WTC11 (cell line): ENCODE data around the gene PALMD. TPM values are rescaled to one million over a fixed set of nuclear protein-coding genes. Genes with fewer than 3 reads are reported as not detected.

Experiments
- ATAC-seq: fragments of 200-7000 bp; cut with Tn5 transposase; 2 replicates; pipeline ENCODE4 v1.10.0; 2021; ENCODE audit warnings: mild to moderate bottlenecking, moderate library complexity
- CTCF ChIA-PET: fragments of 300-600 bp; sonication (Branson Sonifier 250); formaldehyde crosslinking; loops from one replicate; lab custom pipeline; 2021; ENCODE audit warnings: antibody characterized with exemption; lab: Charles Lee
- POLR2A ChIA-PET: fragments of 350-600 bp; sonication (Branson Sonifier 250); formaldehyde crosslinking; loops from one replicate; lab custom pipeline; 2021; ENCODE audit warnings: antibody characterized with exemption; lab: Charles Lee
- DNase-seq: peaks from one replicate; pipeline ENCODE4 v3.0.0; 2021; ENCODE audit warnings: low spot score
- H3K27ac Mint-ChIP-seq: 2 replicates; pipeline ENCODE4 v1.8.0; 2021; ENCODE audit warnings: mixed read lengths
- H3K27me3 Mint-ChIP-seq: 2 replicates; pipeline ENCODE4 v1.8.0; 2021; ENCODE audit warnings: low read depth, mild to moderate bottlenecking, moderate library complexity, mixed read lengths
- H3K36me3 Mint-ChIP-seq: 2 replicates; pipeline ENCODE4 v1.8.0; 2021; ENCODE audit warnings: mixed read lengths
- H3K4me1 Mint-ChIP-seq: 2 replicates; pipeline ENCODE4 v1.8.0; 2022; ENCODE audit warnings: mixed read lengths
- H3K4me3 Mint-ChIP-seq: 2 replicates; pipeline ENCODE4 v1.8.0; 2021; ENCODE audit warnings: mild to moderate bottlenecking, moderate library complexity, mixed read lengths
- H3K9me3 Mint-ChIP-seq: 2 replicates; pipeline ENCODE4 v1.8.0; 2021; ENCODE audit warnings: mixed read lengths
- FOXK1 ChIP-seq: sonication (generic); formaldehyde crosslinking; IDR thresholded peaks from 2 replicates; pipeline ENCODE4 v1.8.0; 2022; ENCODE audit warnings: mild to moderate bottlenecking, moderate library complexity, missing genetic modification reagents
- MYBL2 ChIP-seq: sonication (generic); formaldehyde crosslinking; IDR thresholded peaks from 2 replicates; pipeline ENCODE4 v1.8.1; 2023; ENCODE audit warnings: mild to moderate bottlenecking, moderate library complexity, missing genetic modification reagents
- NFE2L1 ChIP-seq: sonication (generic); formaldehyde crosslinking; IDR thresholded peaks from 2 replicates; pipeline ENCODE4 v1.8.1; 2023; ENCODE audit warnings: missing genetic modification reagents
- SP1 ChIP-seq: sonication (generic); formaldehyde crosslinking; conservative IDR thresholded peaks from 2 replicates; pipeline ENCODE4 v1.8.1; 2022; ENCODE audit warnings: missing genetic modification reagents
- ZBTB43 ChIP-seq: sonication (generic); formaldehyde crosslinking; IDR thresholded peaks from 2 replicates; pipeline ENCODE4 v1.8.1; 2023; ENCODE audit warnings: mild to moderate bottlenecking, missing genetic modification reagents
- ZNF138 ChIP-seq: sonication (generic); formaldehyde crosslinking; conservative IDR thresholded peaks from 2 replicates; pipeline ENCODE4 v1.8.1; 2022; ENCODE audit warnings: mild to moderate bottlenecking, moderate library complexity, missing genetic modification reagents
- ZNF512 ChIP-seq: sonication (generic); formaldehyde crosslinking; IDR thresholded peaks from 2 replicates; pipeline ENCODE4 v1.8.1; 2022; ENCODE audit warnings: missing genetic modification reagents, borderline replicate concordance
- ZNF671 ChIP-seq: fragments of 250-450 bp; sonication (Bioruptor Pico); IDR thresholded peaks from 2 replicates; pipeline ENCODE4 v1.8.0; 2021; ENCODE audit warnings: mild to moderate bottlenecking
- total RNA-seq: library from RNA; stranded (reverse); gene quantifications from 3 replicates; pipeline ENCODE4 v1.2.3, GENCODE V29; 2021
- TF ChIP-seq, protein P1 (sequence below): sonication (generic); formaldehyde crosslinking; IDR thresholded peaks from 2 replicates; pipeline ENCODE4 v1.8.1; 2023; ENCODE audit warnings: mild to moderate bottlenecking, missing genetic modification reagents, moderate library complexity
- TF ChIP-seq, protein P2 (sequence below): fragments of 200-600 bp; IDR thresholded peaks from 2 replicates; pipeline ENCODE4 v1.8.0; 2022; ENCODE audit warnings: antibody characterized with exemption
- TF ChIP-seq, protein P3 (sequence below): fragments of 250-450 bp; sonication (Bioruptor Pico); IDR thresholded peaks from 2 replicates; pipeline ENCODE4 v1.8.0; 2021; ENCODE audit warnings: mild to moderate bottlenecking

The PALMD gene
- total RNA-seq, 1 experiment from 2014 or later: 0.07 TPM

DNA sequence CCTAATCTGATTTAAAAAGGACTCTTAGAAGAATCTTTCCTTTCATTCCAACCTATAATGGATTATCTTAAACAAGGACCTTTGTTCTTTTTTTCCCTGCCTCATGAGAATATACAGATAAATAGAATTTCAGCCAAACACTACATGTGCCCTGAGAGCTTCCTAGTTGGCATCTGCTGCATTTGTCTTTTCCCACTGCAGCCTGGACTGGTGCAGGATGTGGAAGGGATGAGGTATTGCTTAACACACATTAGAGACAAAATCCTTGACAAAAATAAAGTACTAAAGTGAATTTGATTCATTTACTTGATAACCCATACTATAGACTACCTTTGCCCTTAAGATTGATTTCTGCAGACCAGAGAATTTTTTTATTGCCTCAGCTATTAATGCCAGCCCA lies 59.5 kb downstream of the PALMD start:
- POLR2A ChIA-PET: no interaction called here
- H3K4me3 Mint-ChIP-seq: no peak overlapping the region
- H3K9me3 Mint-ChIP-seq: peaks cover 21% of the 10 kb centered on the region
- DNase-seq (no peak), ATAC-seq (no peak)
- H3K27me3 Mint-ChIP-seq: no peaks in the 10 kb centered on the region
- H3K27ac Mint-ChIP-seq: no peak overlapping the region
- CTCF ChIA-PET: interaction anchor here (1.0 to 1.2 kb wide), 2 partner anchors 10 to 20 kb away, joined by 3 to 4 read pairs; no protein-coding TSS in a partner anchor
- H3K4me1 Mint-ChIP-seq: peaks cover 5% of the 10 kb centered on the region; the same call in 1 of the 2 replicates
- TF ChIP-seq ZBTB43 (CRISPR knock-in tag) (no peak), ZNF512 (CRISPR knock-in tag) (no peak)
- H3K36me3 Mint-ChIP-seq: peaks cover 14% of the 10 kb centered on the region

- Mint-ChIP-seq H3K9me3 (peaks cover 3% of the 10 kb centered on the region), H3K27ac (no peak overlapping the region), H3K4me1 (peaks cover 5% of the 10 kb centered on the region; the same call in 1 of the 2 replicates), H3K36me3 (peaks cover 1% of the 10 kb centered on the region), H3K27me3 (no peaks in the 10 kb centered on the region), H3K4me3 (no peak overlapping the region)
- ChIA-PET CTCF (interaction anchor here (0.8 to 1.7 kb wide), 4 partner anchors 15 to 914 kb away, joined by 3 to 7 read pairs (median 4); no protein-coding TSS in a partner anchor), POLR2A (no interaction called here)
- peak; percentile 73 for DNase-seq
- peak; percentile 83 for ATAC-seq
- TF ChIP-seq, protein P1, sequence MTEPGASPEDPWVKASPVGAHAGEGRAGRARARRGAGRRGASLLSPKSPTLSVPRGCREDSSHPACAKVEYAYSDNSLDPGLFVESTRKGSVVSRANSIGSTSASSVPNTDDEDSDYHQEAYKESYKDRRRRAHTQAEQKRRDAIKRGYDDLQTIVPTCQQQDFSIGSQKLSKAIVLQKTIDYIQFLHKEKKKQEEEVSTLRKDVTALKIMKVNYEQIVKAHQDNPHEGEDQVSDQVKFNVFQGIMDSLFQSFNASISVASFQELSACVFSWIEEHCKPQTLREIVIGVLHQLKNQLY (CRISPR knock-in tag): no peak
- TF ChIP-seq, protein P2, sequence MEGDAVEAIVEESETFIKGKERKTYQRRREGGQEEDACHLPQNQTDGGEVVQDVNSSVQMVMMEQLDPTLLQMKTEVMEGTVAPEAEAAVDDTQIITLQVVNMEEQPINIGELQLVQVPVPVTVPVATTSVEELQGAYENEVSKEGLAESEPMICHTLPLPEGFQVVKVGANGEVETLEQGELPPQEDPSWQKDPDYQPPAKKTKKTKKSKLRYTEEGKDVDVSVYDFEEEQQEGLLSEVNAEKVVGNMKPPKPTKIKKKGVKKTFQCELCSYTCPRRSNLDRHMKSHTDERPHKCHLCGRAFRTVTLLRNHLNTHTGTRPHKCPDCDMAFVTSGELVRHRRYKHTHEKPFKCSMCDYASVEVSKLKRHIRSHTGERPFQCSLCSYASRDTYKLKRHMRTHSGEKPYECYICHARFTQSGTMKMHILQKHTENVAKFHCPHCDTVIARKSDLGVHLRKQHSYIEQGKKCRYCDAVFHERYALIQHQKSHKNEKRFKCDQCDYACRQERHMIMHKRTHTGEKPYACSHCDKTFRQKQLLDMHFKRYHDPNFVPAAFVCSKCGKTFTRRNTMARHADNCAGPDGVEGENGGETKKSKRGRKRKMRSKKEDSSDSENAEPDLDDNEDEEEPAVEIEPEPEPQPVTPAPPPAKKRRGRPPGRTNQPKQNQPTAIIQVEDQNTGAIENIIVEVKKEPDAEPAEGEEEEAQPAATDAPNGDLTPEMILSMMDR: peak; percentile 80
Observed at GRCh38 chr1:99707535-99708142, 61.7 kb downstream of the PALMD start.

DNA sequence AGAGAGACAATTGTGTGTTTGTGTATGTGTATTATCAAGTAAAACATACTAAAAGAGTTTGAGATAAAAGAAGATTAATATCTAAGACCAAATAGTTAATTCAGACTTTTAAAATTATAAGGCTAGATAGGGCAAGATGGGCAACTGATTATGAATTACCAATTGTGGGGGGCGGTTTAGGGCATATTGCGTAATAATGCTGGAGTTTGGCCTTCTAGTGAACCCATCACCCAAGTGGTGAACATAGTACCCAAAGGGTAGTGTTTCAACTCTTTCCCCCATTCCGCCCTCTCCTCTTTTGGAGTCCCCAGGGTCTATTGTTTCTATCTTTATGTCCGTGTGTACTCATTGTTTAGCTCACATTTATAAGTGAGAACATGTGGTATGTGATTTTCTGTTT lies 65.1 kb downstream of the PALMD start:
- Mint-ChIP-seq H3K4me3 (no peak overlapping the region), H3K27me3 (no peaks in the 10 kb centered on the region), H3K36me3 (peaks cover 4% of the 10 kb centered on the region), H3K27ac (no peak overlapping the region), H3K4me1 (no peaks in the 10 kb centered on the region), H3K9me3 (no peaks in the 10 kb centered on the region)
- CTCF ChIA-PET: no interaction called here
- POLR2A ChIA-PET: no interaction called here
- TF ChIP-seq ZNF671 (CRISPR knock-in tag): no peak
- no peak for TF ChIP-seq MYBL2 (CRISPR knock-in tag)
- TF ChIP-seq, protein P3, sequence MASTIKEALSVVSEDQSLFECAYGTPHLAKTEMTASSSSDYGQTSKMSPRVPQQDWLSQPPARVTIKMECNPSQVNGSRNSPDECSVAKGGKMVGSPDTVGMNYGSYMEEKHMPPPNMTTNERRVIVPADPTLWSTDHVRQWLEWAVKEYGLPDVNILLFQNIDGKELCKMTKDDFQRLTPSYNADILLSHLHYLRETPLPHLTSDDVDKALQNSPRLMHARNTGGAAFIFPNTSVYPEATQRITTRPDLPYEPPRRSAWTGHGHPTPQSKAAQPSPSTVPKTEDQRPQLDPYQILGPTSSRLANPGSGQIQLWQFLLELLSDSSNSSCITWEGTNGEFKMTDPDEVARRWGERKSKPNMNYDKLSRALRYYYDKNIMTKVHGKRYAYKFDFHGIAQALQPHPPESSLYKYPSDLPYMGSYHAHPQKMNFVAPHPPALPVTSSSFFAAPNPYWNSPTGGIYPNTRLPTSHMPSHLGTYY (CRISPR knock-in tag): no peak
- no peak for TF ChIP-seq SP1
- no peak for TF ChIP-seq ZBTB43 (CRISPR knock-in tag)
- TF ChIP-seq NFE2L1 (CRISPR knock-in tag): no peak
- TF ChIP-seq ZNF138 (CRISPR knock-in tag): no peak
- no peak for TF ChIP-seq FOXK1 (CRISPR knock-in tag)
- ATAC-seq (no peak), DNase-seq (no peak)
